Measurements from ENCODE around the gene GADD45A. TPM values are rescaled to one million over a fixed set of nuclear protein-coding genes. Genes with fewer than 3 reads are reported as not detected.
"Not testable (repeated sequence)": the region's sequence is repeated elsewhere in the genome, so short reads cannot be mapped to it uniquely, and the experiment has no call there.

Gene GADD45A
- total and polyA plus RNA-seq, 12 donors = 26.2 to 148 (median 59.7) TPM

GRCh38 chr1:67651031-67651430, 34.0 kb upstream of the GADD45A start:
- no peaks in the 10 kb centered on the region for H3K9me3 ChIP-seq
- ATAC-seq (no peak), DNase-seq (no peak)
- H3K27ac ChIP-seq = no peak overlapping the region
- WGBS, 2 donors = 60 to 69% methylated on average over 3 of the region's 3 CpGs
- intact Hi-C loops (cut with DNase I) = no loop called here
- no peak for TF ChIP-seq CTCF (IDR thresholded peaks at IDR 0.05)
- H3K27me3 ChIP-seq = no peaks in the 10 kb centered on the region
- no peak overlapping the region for H3K4me3 ChIP-seq
- no peaks in the 10 kb centered on the region for H3K36me3 ChIP-seq
- peaks cover 5 to 19% (median 17%) of the 10 kb centered on the region in 9 donors for H3K4me1 ChIP-seq

GRCh38 chr1:67652800-67653199, 32.2 kb upstream of the GADD45A start:
- DNase-seq = no peak
- intact Hi-C loops (cut with DNase I) = no loop called here
- no peak overlapping the region for H3K4me3 ChIP-seq

GRCh38 chr1:67653304-67653703, 31.7 kb upstream of the GADD45A start:
- H3K4me1 ChIP-seq = no peaks in the 10 kb centered on the region
- intact Hi-C loops (cut with DNase I) = no loop called here
- no peak overlapping the region for H3K27ac ChIP-seq
- no peak for ATAC-seq
- no peaks in the 10 kb centered on the region for H3K27me3 ChIP-seq
- no peak for TF ChIP-seq CTCF (IDR thresholded peaks at IDR 0.05)
- DNase-seq = no peak
- no peaks in the 10 kb centered on the region for H3K9me3 ChIP-seq
- no peaks in the 10 kb centered on the region for H3K36me3 ChIP-seq
- H3K4me3 ChIP-seq = no peak overlapping the region

More at GRCh38 chr1:67652800-67653199, 32.2 kb upstream of the GADD45A start:
- H3K36me3 ChIP-seq = no peaks in the 10 kb centered on the region
- peaks cover 0 to 2% (median 0%) of the 10 kb centered on the region in 9 donors for H3K4me1 ChIP-seq
- no peak overlapping the region for H3K27ac ChIP-seq
- no peak for TF ChIP-seq CTCF (IDR thresholded peaks at IDR 0.05)
- ATAC-seq = peak in 1 of 8 donors; percentile 56
- H3K9me3 ChIP-seq = no peaks in the 10 kb centered on the region
- no peaks in the 10 kb centered on the region for H3K27me3 ChIP-seq
- 81 to 90% methylated on average over 2 of the region's 2 CpGs for WGBS, 2 donors

GRCh38 chr1:67655581-67655980, 29.4 kb upstream of the GADD45A start:
- H3K27me3 ChIP-seq = no peaks in the 10 kb centered on the region
- TF ChIP-seq CTCF (IDR thresholded peaks at IDR 0.05) = no peak
- H3K4me3 ChIP-seq = no peak overlapping the region
- no peaks in the 10 kb centered on the region for H3K9me3 ChIP-seq
- intact Hi-C loops (cut with DNase I) = no loop called here
- ATAC-seq (no peak), DNase-seq (no peak)
- H3K4me1 ChIP-seq = no peaks in the 10 kb centered on the region
- WGBS, 2 donors = 95 to 99% methylated on average over 2 of the region's 2 CpGs
- H3K36me3 ChIP-seq = no peaks in the 10 kb centered on the region
- H3K27ac ChIP-seq = no peak overlapping the region

- H3K4me3 ChIP-seq; H3K36me3 ChIP-seq; H3K4me1 ChIP-seq; H3K9me3 ChIP-seq; H3K27ac ChIP-seq; H3K27me3 ChIP-seq; intact Hi-C loops (cut with DNase I); ATAC-seq; DNase-seq: not testable (repeated sequence)
- WGBS, 2 donors = 92 to 95% methylated on average over 1 of the region's 1 CpG
These were observed 27.8 kb upstream of the GADD45A start for GRCh38 chr1:67657152-67657551.
